Stimulated activated naive CD8-positive, alpha-beta T cell treated with anti-CD3 and anti-CD28 coated beads, Interleukin-15, amount 100 ng/mL, for 72 hours (primary cell): Measurements from ENCODE around the gene PDK1.
"Not testable (repeated sequence)": the region's sequence is repeated elsewhere in the genome, so short reads cannot be mapped to it uniquely, and the experiment has no call there.

Experiments
- ATAC-seq: fragments of 150-1000 bp; cut with Tn5 transposase; 2 replicates; pipeline ENCODE4 v1.10.0; 2021; ENCODE audit warnings: mild to moderate bottlenecking, moderate library complexity
- DNase-seq, 2 donors: peaks; one replicate each; pipeline ENCODE4 v3.0.0; 2021 to 2022
- H3K27ac Mint-ChIP-seq, 2 donors: one replicate each; pipeline ENCODE4 v1.8.0; 2022; ENCODE audit warnings: mild to moderate bottlenecking in 2 of 2, mixed read lengths in 2 of 2, moderate library complexity in 2 of 2
- H3K27me3 Mint-ChIP-seq: one replicate; pipeline ENCODE4 v1.8.0; 2022; ENCODE audit warnings: mixed read lengths
- H3K4me1 Mint-ChIP-seq: one replicate; pipeline ENCODE4 v1.8.0; 2022; ENCODE audit warnings: mild to moderate bottlenecking, mixed read lengths
- H3K4me3 Mint-ChIP-seq, 2 donors: one replicate each; pipeline ENCODE4 v1.8.0; 2022; ENCODE audit warnings: mild to moderate bottlenecking in 2 of 2, mixed read lengths in 2 of 2, moderate library complexity in 1 of 2
- H3K9me3 Mint-ChIP-seq, 2 donors: one replicate each; pipeline ENCODE4 v1.8.0; 2022; ENCODE audit warnings: mixed read lengths in 2 of 2

Gene PDK1

GRCh38 chr2:172540421-172540820, 15.5 kb upstream of the PDK1 start:
- ATAC-seq (no peak), DNase-seq (no peak)
- no peaks in the 10 kb centered on the region for H3K27me3 Mint-ChIP-seq
- no peaks in the 10 kb centered on the region for H3K4me1 Mint-ChIP-seq
- H3K4me3 Mint-ChIP-seq, result no peak overlapping the region
- H3K27ac Mint-ChIP-seq, result no peak overlapping the region
- H3K9me3 Mint-ChIP-seq, result peaks cover 24 to 49% of the 10 kb centered on the region in 2 donors

GRCh38 chr2:172545408-172546075, 10.3 kb upstream of the PDK1 start:
- Mint-ChIP-seq H3K27me3 (no peaks in the 10 kb centered on the region), H3K9me3 (peaks cover 25 to 45% of the 10 kb centered on the region in 2 donors), H3K4me3 (no peak overlapping the region), H3K27ac (no peak overlapping the region), H3K4me1 (peaks cover 14% of the 10 kb centered on the region)
- DNase-seq (no peak), ATAC-seq (no peak)

DNA sequence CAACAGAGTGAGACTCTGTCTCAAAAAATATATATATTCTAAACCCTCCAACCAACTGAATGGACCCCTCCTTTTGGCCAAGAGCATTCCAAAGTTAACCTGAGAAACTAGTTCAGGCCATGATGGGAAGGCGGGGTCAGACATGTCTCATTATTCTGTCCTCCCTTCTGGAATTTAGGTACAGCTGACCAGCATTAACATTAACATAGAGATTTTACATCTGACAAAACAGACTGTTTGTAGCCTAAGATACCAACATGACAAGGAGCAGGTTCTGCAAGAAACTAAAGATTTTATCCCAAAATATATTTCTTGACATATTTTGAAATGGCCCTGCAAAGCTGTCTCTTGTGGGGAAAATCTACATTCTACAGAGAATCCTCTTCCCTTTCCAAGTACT, 6.8 kb upstream of the PDK1 start:
- Mint-ChIP-seq H3K4me1 (peaks cover 42% of the 10 kb centered on the region), H3K9me3 (peaks cover 14 to 25% of the 10 kb centered on the region in 2 donors), H3K27me3 (peaks cover 9% of the 10 kb centered on the region), H3K4me3 (no peak overlapping the region), H3K27ac (no peak overlapping the region)
- no peak for DNase-seq
- ATAC-seq, result no peak

- peaks cover 11 to 23% of the 10 kb centered on the region in 2 donors for H3K9me3 Mint-ChIP-seq
- H3K27me3 Mint-ChIP-seq, H3K27ac Mint-ChIP-seq, ATAC-seq, DNase-seq, H3K4me3 Mint-ChIP-seq: not testable (repeated sequence)
- peaks cover 48% of the 10 kb centered on the region for H3K4me1 Mint-ChIP-seq
These were observed 6.1 kb upstream of the PDK1 start for GRCh38 chr2:172549802-172550201.

- no peak overlapping the region for H3K27ac Mint-ChIP-seq
- ATAC-seq (no peak), DNase-seq (no peak)
- peaks cover 9% of the 10 kb centered on the region for H3K27me3 Mint-ChIP-seq
- peaks cover 7 to 18% of the 10 kb centered on the region in 2 donors for H3K9me3 Mint-ChIP-seq
- H3K4me3 Mint-ChIP-seq, result no peak overlapping the region
- peaks cover 53% of the 10 kb centered on the region for H3K4me1 Mint-ChIP-seq
These were observed 5.5 kb upstream of the PDK1 start for GRCh38 chr2:172550419-172550818.

- H3K4me1 Mint-ChIP-seq, result peaks cover 53% of the 10 kb centered on the region
- peaks cover 9% of the 10 kb centered on the region for H3K27me3 Mint-ChIP-seq
- H3K27ac Mint-ChIP-seq, result no peak overlapping the region
- H3K4me3 Mint-ChIP-seq, result no peak overlapping the region
- DNase-seq (no peak), ATAC-seq (no peak)
- peaks cover 6 to 16% of the 10 kb centered on the region in 2 donors for H3K9me3 Mint-ChIP-seq
These were observed 4.6 kb upstream of the PDK1 start for GRCh38 chr2:172551271-172551670.

DNA sequence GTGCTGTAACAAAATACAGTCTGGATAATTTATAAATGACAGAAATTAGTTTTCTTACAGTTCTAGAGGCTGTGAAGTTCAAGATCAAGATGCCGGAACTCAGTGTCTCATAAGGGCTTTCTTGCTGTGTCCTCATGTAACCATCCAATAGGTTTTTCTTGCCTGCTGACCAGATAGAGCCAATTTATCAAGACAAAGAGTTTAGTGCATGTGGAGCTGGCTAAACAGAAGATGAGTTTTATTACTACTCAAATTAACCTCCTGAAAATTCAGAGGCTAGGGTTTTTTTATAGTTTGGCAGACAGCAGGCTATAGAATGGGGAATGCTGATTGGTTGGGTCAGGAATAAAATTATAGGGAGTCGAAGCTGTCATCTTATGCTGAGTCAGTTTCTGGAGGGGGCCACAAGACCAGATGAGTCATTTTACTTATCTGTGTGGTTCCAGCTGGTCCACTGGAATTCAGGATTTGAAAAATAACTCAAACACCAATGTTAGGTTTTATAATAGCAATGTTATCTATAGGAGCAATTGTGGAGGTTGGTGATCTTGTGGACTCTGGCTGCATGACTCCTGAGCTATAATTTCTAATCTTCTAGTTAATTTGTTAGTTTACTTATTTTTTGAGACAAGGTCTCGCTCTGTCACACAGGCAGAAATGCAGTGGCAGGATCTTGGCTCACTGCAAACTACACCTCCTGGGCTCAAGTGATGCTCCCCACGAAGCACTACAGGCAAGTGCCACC, 3.2 kb upstream of the PDK1 start:
- H3K27me3 Mint-ChIP-seq, result peaks cover 9% of the 10 kb centered on the region
- no peak overlapping the region for H3K27ac Mint-ChIP-seq
- peaks cover 3 to 11% of the 10 kb centered on the region in 2 donors for H3K9me3 Mint-ChIP-seq
- ATAC-seq (no peak), DNase-seq (no peak)
- peaks cover 60% of the 10 kb centered on the region for H3K4me1 Mint-ChIP-seq
- no peak overlapping the region for H3K4me3 Mint-ChIP-seq

DNA sequence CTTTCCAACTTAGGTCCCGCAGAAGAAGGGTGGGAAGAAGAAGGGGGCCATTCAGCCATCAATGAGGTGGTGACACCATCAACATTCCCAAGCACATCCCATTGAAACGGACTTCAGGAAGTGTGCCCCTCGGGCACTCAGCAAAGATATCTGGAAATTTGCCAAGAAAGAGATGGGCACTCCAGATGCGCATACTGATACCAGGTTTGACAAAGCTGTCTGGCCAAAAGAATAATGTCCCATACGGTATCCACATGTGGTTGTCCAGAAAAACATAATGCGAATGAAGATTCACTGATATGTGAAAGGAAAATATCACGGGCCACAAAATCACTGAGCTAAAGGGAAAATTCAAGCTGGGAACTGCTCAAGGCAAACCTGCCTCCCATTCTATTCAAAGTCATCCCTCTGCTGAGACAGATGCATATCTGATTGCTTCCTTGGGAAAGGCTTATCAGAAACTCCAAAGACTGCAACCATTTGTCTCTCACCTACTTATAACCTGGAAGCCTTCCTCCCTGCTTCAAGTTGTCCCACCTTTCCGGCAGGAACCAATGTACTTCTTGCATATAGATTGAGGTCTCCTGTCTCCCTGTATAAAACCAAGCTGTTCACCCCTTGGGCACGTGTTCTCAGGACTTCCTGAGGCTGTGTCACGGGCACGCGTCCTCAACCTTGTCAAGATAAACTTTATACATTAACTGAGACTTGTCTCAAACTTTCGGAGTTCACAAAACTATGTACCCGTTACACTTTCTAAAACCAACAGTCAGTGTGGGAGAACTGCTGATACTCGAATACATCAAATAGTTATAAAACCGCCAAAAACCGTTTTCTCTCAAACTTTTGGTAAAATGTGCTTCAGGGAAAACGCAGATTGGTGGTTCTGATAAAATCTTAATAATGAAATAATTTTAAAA, 1.3 kb upstream of the PDK1 start:
- ATAC-seq (no peak), DNase-seq (no peak)
- Mint-ChIP-seq H3K27ac (peak overlapping the region in 1 of 2 donors; percentile 7), H3K27me3 (peaks cover 9% of the 10 kb centered on the region), H3K9me3 (no peaks in the 10 kb centered on the region), H3K4me1 (peaks cover 69% of the 10 kb centered on the region), H3K4me3 (peak overlapping the region; percentile 33 to 93)

DNA sequence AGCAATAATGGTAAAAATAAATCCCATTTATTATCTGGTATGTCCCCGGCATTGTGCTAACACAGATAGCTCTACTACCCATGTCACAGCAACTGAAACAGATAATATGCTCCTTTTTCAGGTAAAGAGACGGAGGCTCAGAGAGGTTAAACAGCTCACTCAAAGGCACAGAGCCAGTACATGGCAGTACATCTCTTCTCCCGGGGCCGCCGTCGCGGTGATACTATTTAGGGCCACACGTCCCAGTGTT, 693 bp upstream of the PDK1 start:
- peaks cover 9% of the 10 kb centered on the region for H3K27me3 Mint-ChIP-seq
- DNase-seq (no peak), ATAC-seq (peak; percentile 53)
- H3K4me3 Mint-ChIP-seq, result peak overlapping the region; percentile 85 to 93
- H3K27ac Mint-ChIP-seq, result peak overlapping the region; percentile 92 to 96
- no peaks in the 10 kb centered on the region for H3K9me3 Mint-ChIP-seq
- H3K4me1 Mint-ChIP-seq, result peaks cover 63% of the 10 kb centered on the region

DNA sequence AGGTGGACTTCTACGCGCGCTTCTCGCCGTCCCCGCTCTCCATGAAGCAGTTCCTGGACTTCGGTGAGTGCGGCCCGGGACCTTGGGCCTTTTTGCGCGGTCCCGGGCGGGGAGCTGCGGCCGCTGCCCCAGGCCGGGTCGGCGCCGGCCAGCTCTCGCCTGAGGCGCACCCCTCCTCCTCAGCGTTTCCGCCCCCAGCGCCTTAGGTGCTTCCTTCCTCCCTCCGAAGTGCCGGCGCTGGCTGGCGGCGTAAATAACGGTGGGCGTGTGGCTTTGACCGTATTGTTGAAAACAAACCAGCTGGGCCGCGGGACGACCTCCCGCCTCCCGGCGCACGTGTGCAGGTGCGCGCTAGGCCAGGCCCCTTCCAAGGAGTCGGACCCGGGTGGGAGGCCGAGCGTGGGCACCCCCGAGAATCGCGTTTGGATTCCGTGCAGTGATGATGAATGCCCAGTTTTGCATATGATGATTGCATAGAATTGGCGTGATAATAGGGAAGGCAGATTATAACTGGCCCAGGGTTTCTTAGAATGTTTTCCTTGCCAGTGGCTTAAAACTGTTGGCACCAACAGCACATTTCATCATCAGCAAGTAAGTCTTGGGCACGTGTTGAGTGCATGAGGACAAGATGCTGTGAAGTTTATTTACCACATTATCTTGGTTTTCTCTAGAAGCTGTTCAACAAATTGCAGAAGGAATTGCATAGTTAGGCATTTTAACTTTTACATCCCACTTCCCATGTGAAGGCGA, 569 bp downstream of the PDK1 start:
- ATAC-seq, result peak; percentile 73
- peaks cover 1% of the 10 kb centered on the region for H3K27me3 Mint-ChIP-seq
- peak; percentile 66 to 75 for DNase-seq
- peak overlapping the region; percentile 95 to 97 for H3K4me3 Mint-ChIP-seq
- H3K4me1 Mint-ChIP-seq, result peaks cover 58% of the 10 kb centered on the region
- peak overlapping the region; percentile 97 to 99 for H3K27ac Mint-ChIP-seq
- no peaks in the 10 kb centered on the region for H3K9me3 Mint-ChIP-seq

DNA sequence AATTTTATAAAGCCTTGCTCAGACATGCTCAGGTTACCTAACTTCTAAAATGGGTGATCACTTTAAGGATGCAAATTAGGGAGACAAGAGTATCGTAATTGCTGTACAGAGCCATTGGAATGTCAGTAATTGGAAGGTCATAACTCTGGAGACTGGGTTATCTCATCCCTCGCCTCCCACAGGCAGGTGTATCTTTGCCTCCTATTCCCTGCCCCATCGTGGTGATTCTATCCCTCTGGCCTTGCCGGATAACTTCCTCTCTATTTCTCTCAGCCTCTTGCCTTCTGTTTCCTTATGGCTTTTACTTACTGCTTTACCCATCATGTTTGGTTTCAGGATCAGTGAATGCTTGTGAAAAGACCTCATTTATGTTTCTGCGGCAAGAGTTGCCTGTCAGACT, 2.5 kb downstream of the PDK1 start:
- ATAC-seq (no peak), DNase-seq (no peak)
- H3K4me3 Mint-ChIP-seq, result peak overlapping the region; percentile 65 to 97
- no peaks in the 10 kb centered on the region for H3K27me3 Mint-ChIP-seq
- peak overlapping the region in 1 of 2 donors; percentile 4 for H3K27ac Mint-ChIP-seq
- H3K4me1 Mint-ChIP-seq, result peaks cover 47% of the 10 kb centered on the region
- H3K9me3 Mint-ChIP-seq, result no peaks in the 10 kb centered on the region

GRCh38 chr2:172560721-172561120, 4.8 kb downstream of the PDK1 start:
- no peak overlapping the region for H3K4me3 Mint-ChIP-seq
- H3K27me3 Mint-ChIP-seq, result no peaks in the 10 kb centered on the region
- no peak overlapping the region for H3K27ac Mint-ChIP-seq
- no peaks in the 10 kb centered on the region for H3K9me3 Mint-ChIP-seq
- H3K4me1 Mint-ChIP-seq, result peaks cover 40% of the 10 kb centered on the region
- DNase-seq (no peak), ATAC-seq (no peak)

DNA sequence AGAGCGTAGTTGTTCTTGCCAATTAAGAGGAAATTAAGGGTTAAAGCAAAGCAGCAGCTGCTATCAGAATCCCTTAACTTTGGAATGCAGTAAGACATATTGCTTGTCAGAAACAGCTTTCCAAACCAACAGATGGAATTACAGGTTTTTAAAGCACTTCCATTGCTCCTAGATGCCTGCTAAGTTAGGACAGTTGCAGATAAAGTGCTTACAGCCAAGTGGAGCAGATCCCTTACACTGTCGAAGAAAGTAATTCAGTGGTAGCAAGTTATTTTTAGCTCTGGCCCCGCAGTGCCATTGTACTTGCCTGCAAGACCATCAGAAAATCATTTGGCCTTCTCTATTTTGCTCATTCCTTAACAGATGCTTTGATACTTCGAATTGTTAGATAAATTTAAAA, 5.4 kb downstream of the PDK1 start:
- peaks cover 44% of the 10 kb centered on the region for H3K4me1 Mint-ChIP-seq

GRCh38 chr2:172562298-172562697, 6.4 kb downstream of the PDK1 start:
- H3K27me3 Mint-ChIP-seq, result no peaks in the 10 kb centered on the region
- H3K4me1 Mint-ChIP-seq, result peaks cover 50% of the 10 kb centered on the region
- no peak overlapping the region for H3K27ac Mint-ChIP-seq
- no peak overlapping the region for H3K4me3 Mint-ChIP-seq
- H3K9me3 Mint-ChIP-seq, result no peaks in the 10 kb centered on the region
- ATAC-seq (no peak), DNase-seq (no peak)

More for the DNA sequence above, 5.4 kb downstream of the PDK1 start:
- Mint-ChIP-seq H3K4me3 (no peak overlapping the region), H3K27me3 (no peaks in the 10 kb centered on the region), H3K27ac (no peak overlapping the region), H3K9me3 (no peaks in the 10 kb centered on the region)
- no peak for ATAC-seq
- no peak for DNase-seq

GRCh38 chr2:172564376-172564775, 8.5 kb downstream of the PDK1 start:
- ATAC-seq (no peak), DNase-seq (no peak)
- H3K27ac Mint-ChIP-seq, result no peak overlapping the region
- H3K9me3 Mint-ChIP-seq, result no peaks in the 10 kb centered on the region
- H3K4me3 Mint-ChIP-seq, result no peak overlapping the region
- H3K27me3 Mint-ChIP-seq, result no peaks in the 10 kb centered on the region
- H3K4me1 Mint-ChIP-seq, result peaks cover 38% of the 10 kb centered on the region
